Parathyroid adenoma (tissue), 2 donors: Measurements from ENCODE around the gene GRK6.
A peak's percentile ranks its signal among the peaks of the same experiment; 100 is the strongest.

Source experiments
- H2AFZ ChIP-seq: fragments of 300-600 bp; sonication (generic); one replicate; pipeline ENCODE4 v1.7.0; 2017; ENCODE audit warnings: antibody characterized with exemption, mild to moderate bottlenecking
- H3K27ac ChIP-seq: fragments of 300-600 bp; sonication (generic); one replicate; pipeline ENCODE4 v1.7.0; 2017
- H3K27me3 ChIP-seq: fragments of 300-600 bp; sonication (generic); one replicate; pipeline ENCODE4 v1.7.0; 2017; ENCODE audit warnings: low read length; ENCODE audit not compliant: control insufficient read depth, insufficient read depth
- H3K36me3 ChIP-seq: fragments of 300-600 bp; sonication (generic); one replicate; pipeline ENCODE4 v1.7.0; 2017; ENCODE audit warnings: low read length; ENCODE audit not compliant: control insufficient read depth, insufficient read depth
- H3K4me1 ChIP-seq: fragments of 300-600 bp; sonication (generic); one replicate; pipeline ENCODE4 v1.7.0; 2017; ENCODE audit warnings: control low read depth
- H3K4me2 ChIP-seq: fragments of 300-600 bp; sonication (generic); one replicate; pipeline ENCODE4 v1.7.0; 2017; ENCODE audit warnings: low read length
- H3K4me3 ChIP-seq: fragments of 300-600 bp; sonication (generic); one replicate; pipeline ENCODE4 v1.7.0; 2017; ENCODE audit warnings: low read depth, low read length
- H3K79me2 ChIP-seq: fragments of 300-600 bp; sonication (generic); one replicate; pipeline ENCODE4 v1.7.0; 2017; ENCODE audit warnings: control low read depth
- H3K9ac ChIP-seq: fragments of 300-600 bp; sonication (generic); one replicate; pipeline ENCODE4 v1.7.0; 2017; ENCODE audit warnings: mild to moderate bottlenecking
- H3K9me3 ChIP-seq: fragments of 300-600 bp; sonication (generic); one replicate; pipeline ENCODE4 v1.7.0; 2017; ENCODE audit warnings: low read length; ENCODE audit not compliant: control insufficient read depth
- CTCF ChIP-seq: fragments of 300-600 bp; sonication (generic); IDR thresholded peaks from one replicate; pipeline ENCODE4 v1.7.0; 2017; ENCODE audit warnings: antibody characterized with exemption, mild to moderate bottlenecking
- donor health status: primary hyperparathyroidism.

The GRK6 gene

GRCh38 chr5:177446200-177447065, 20.0 kb downstream of the GRK6 start, which contains the start of gene PRR7:
Gene PRR7 (plus strand): TSS chr5:177446814. CDS start chr5:177455068, 8,254 bp downstream.
- TF ChIP-seq CTCF, result no peak
- Histone ChIP-seq H3K4me1 (peaks cover 8% of the 10 kb centered on the region), H3K79me2 (no peaks in the 10 kb centered on the region), H2AFZ (peak within 1 kb of the TSS; percentile 76), H3K4me3 (peak within 1 kb of the TSS; percentile 49), H3K4me2 (peak within 1 kb of the TSS; percentile 89), H3K27ac (peak within 1 kb of the TSS; percentile 57), H3K9ac (no peak within 1 kb of the TSS), H3K36me3 (no peaks in the 10 kb centered on the region), H3K9me3 (no peaks in the 10 kb centered on the region), H3K27me3 (no peaks in the 10 kb centered on the region)

GRCh38 chr5:177447066-177447610, 20.7 kb downstream of the GRK6 start:
- Histone ChIP-seq H3K4me3 (peak overlapping the region; percentile 40), H3K27me3 (no peaks in the 10 kb centered on the region), H2AFZ (peak overlapping the region; percentile 64), H3K27ac (no peak overlapping the region), H3K36me3 (no peaks in the 10 kb centered on the region), H3K9me3 (no peaks in the 10 kb centered on the region), H3K4me1 (peaks cover 8% of the 10 kb centered on the region), H3K9ac (no peak overlapping the region), H3K79me2 (no peaks in the 10 kb centered on the region), H3K4me2 (peak overlapping the region; percentile 89)
- no peak for TF ChIP-seq CTCF

- no peaks in the 10 kb centered on the region for H3K27me3 ChIP-seq
- no peaks in the 10 kb centered on the region for H3K36me3 ChIP-seq
- H2AFZ ChIP-seq, result peak overlapping the region; percentile 73
- H3K9ac ChIP-seq, result no peak overlapping the region
- H3K4me2 ChIP-seq, result peak overlapping the region; percentile 42
- peak overlapping the region; percentile 57 for H3K27ac ChIP-seq
- no peak overlapping the region for H3K4me3 ChIP-seq
- no peak for TF ChIP-seq CTCF
- peaks cover 8% of the 10 kb centered on the region for H3K4me1 ChIP-seq
- H3K9me3 ChIP-seq, result no peaks in the 10 kb centered on the region
- H3K79me2 ChIP-seq, result no peaks in the 10 kb centered on the region
Observed at GRCh38 chr5:177447611-177448243, 21.3 kb downstream of the GRK6 start.

GRCh38 chr5:177448244-177448950, 21.9 kb downstream of the GRK6 start:
- no peaks in the 10 kb centered on the region for H3K9me3 ChIP-seq
- H3K4me2 ChIP-seq, result peak overlapping the region; percentile 42
- no peaks in the 10 kb centered on the region for H3K27me3 ChIP-seq
- peaks cover 8% of the 10 kb centered on the region for H3K4me1 ChIP-seq
- no peak overlapping the region for H3K4me3 ChIP-seq
- no peaks in the 10 kb centered on the region for H3K36me3 ChIP-seq
- no peaks in the 10 kb centered on the region for H3K79me2 ChIP-seq
- no peak overlapping the region for H3K9ac ChIP-seq
- no peak for TF ChIP-seq CTCF
- no peak overlapping the region for H2AFZ ChIP-seq
- H3K27ac ChIP-seq, result no peak overlapping the region
